ENCODE results near the gene GXYLT1. TPM values are rescaled to one million over a fixed set of nuclear protein-coding genes. Genes with fewer than 3 reads are reported as not detected.

Gene GXYLT1
- total and polyA plus RNA-seq, 7 donors: 0.92 to 14.3 (median 8.8) TPM

GRCh38 chr12:42129595-42130204 lies 15.0 kb downstream of the GXYLT1 start:
- H3K27ac ChIP-seq: no peak overlapping the region
- H3K9me3 ChIP-seq: no peaks in the 10 kb centered on the region
- peaks cover 0 to 13% (median 3%) of the 10 kb centered on the region in 4 donors for H3K4me1 ChIP-seq
- H3K27me3 ChIP-seq: no peaks in the 10 kb centered on the region
- H3K36me3 ChIP-seq: no peaks in the 10 kb centered on the region
- intact Hi-C loops (cut with DNase I): loop anchor here (2.0 kb wide), 1 partner anchor 243 kb away; no protein-coding TSS in a partner anchor
- H3K4me3 ChIP-seq: no peak overlapping the region
- TF ChIP-seq CTCF (IDR thresholded peaks at IDR 0.05) (peak; percentile 70 to 77 (median 75)), EP300 (IDR thresholded peaks at IDR 0.05) (no peak)
- no peak for DNase-seq
- WGBS, 2 donors: 40 to 56% methylated on average over 4 of the region's 4 CpGs

- H3K9me3 ChIP-seq: no peaks in the 10 kb centered on the region
- no peaks in the 10 kb centered on the region for H3K27me3 ChIP-seq
- intact Hi-C loops (cut with DNase I): loop anchor here (2.0 kb wide), 1 partner anchor 244 kb away; no protein-coding TSS in a partner anchor
- peaks cover 0 to 13% (median 3%) of the 10 kb centered on the region in 4 donors for H3K4me1 ChIP-seq
- H3K27ac ChIP-seq: no peak overlapping the region
- 79 to 94% methylated on average over 6 of the region's 6 CpGs for WGBS, 2 donors
- H3K4me3 ChIP-seq: no peak overlapping the region
- no peaks in the 10 kb centered on the region for H3K36me3 ChIP-seq
- DNase-seq: no peak
- no peak for TF ChIP-seq CTCF (IDR thresholded peaks at IDR 0.05)
Observed at GRCh38 chr12:42128888-42129287, 15.8 kb downstream of the GXYLT1 start.

- Histone ChIP-seq H3K27me3 (no peaks in the 10 kb centered on the region), H3K9me3 (no peaks in the 10 kb centered on the region), H3K4me1 (peaks cover 0 to 13% (median 3%) of the 10 kb centered on the region in 4 donors), H3K27ac (no peak overlapping the region), H3K36me3 (no peaks in the 10 kb centered on the region), H3K4me3 (no peak overlapping the region)
- TF ChIP-seq CTCF (IDR thresholded peaks at IDR 0.05) (no peak), EP300 (IDR thresholded peaks at IDR 0.05) (no peak), POLR2AphosphoS5 (IDR thresholded peaks at IDR 0.05) (no peak), POLR2A (IDR thresholded peaks at IDR 0.05) (no peak)
- no peak for DNase-seq
- intact Hi-C loops (cut with DNase I): loop anchor here (2.0 kb wide), 1 partner anchor 244 kb away; no protein-coding TSS in a partner anchor
- 78 to 86% methylated on average over 3 of the region's 3 CpGs for WGBS, 2 donors
Observed at GRCh38 chr12:42128327-42128726, 16.3 kb downstream of the GXYLT1 start.

- no peak for TF ChIP-seq POLR2A (IDR thresholded peaks at IDR 0.05)
- no peak for TF ChIP-seq EP300 (IDR thresholded peaks at IDR 0.05)
- TF ChIP-seq CTCF (IDR thresholded peaks at IDR 0.05): no peak
- no peak for TF ChIP-seq POLR2AphosphoS5 (IDR thresholded peaks at IDR 0.05)
- peaks cover 0 to 13% (median 3%) of the 10 kb centered on the region in 4 donors for H3K4me1 ChIP-seq
- H3K27ac ChIP-seq: no peak overlapping the region
- H3K4me3 ChIP-seq: no peak overlapping the region
- no peaks in the 10 kb centered on the region for H3K27me3 ChIP-seq
- intact Hi-C loops (cut with DNase I): no loop called here
- H3K9me3 ChIP-seq: no peaks in the 10 kb centered on the region
- no peak for DNase-seq
- 85 to 88% methylated on average over 1 of the region's 1 CpG for WGBS, 2 donors
- H3K36me3 ChIP-seq: no peaks in the 10 kb centered on the region
Observed at GRCh38 chr12:42126963-42127362, 17.7 kb downstream of the GXYLT1 start.

GRCh38 chr12:42125388-42125767 lies 19.3 kb downstream of the GXYLT1 start:
- H3K27me3 ChIP-seq: no peaks in the 10 kb centered on the region
- no peak for DNase-seq
- H3K36me3 ChIP-seq: no peaks in the 10 kb centered on the region
- peaks cover 0 to 7% (median under 1%) of the 10 kb centered on the region in 4 donors for H3K4me1 ChIP-seq
- intact Hi-C loops (cut with DNase I): no loop called here
- H3K9me3 ChIP-seq: no peaks in the 10 kb centered on the region
- TF ChIP-seq POLR2AphosphoS5 (IDR thresholded peaks at IDR 0.05) (no peak), CTCF (IDR thresholded peaks at IDR 0.05) (no peak), POLR2A (IDR thresholded peaks at IDR 0.05) (no peak), EP300 (IDR thresholded peaks at IDR 0.05) (no peak)
- H3K4me3 ChIP-seq: no peak overlapping the region
- H3K27ac ChIP-seq: no peak overlapping the region
- WGBS, 2 donors: 13 to 38% methylated on average over 1 of the region's 1 CpG

Measured in sigmoid colon (tissue), 7 donors.